Measurements from ENCODE around the gene ISOC2.

ISOC2 gene

GRCh38 chr19:55504252-55504603 is 42.8 kb upstream of the ISOC2 start:
- peak overlapping the region; percentile 35; the same call in 1 of the 2 replicates for H3K4me3 ChIP-seq (replicated peaks; ENCODE audit: insufficient read depth, low read length)
- H3K27ac ChIP-seq (replicated peaks) = no peak overlapping the region
- peaks cover 3% of the 10 kb centered on the region for H3K27me3 ChIP-seq (ENCODE audit: insufficient read depth, poor library complexity, severe bottlenecking)
- no peak for DNase-seq (ENCODE audit: low read depth in 1 of 2, low spot score in 1 of 2)
- TF ChIP-seq CTCF (IDR thresholded peaks at IDR 0.05; ENCODE audit: insufficient read depth, low read length) = no peak

GRCh38 chr19:55503502-55504251 is 42.2 kb upstream of the ISOC2 start:
- H3K27me3 ChIP-seq (ENCODE audit: insufficient read depth, poor library complexity, severe bottlenecking) = peaks cover 3% of the 10 kb centered on the region
- peak; percentile 74 to 88 for DNase-seq (ENCODE audit: low read depth in 1 of 2, low spot score in 1 of 2)
- H3K27ac ChIP-seq (replicated peaks) = peak overlapping the region; percentile 36; the same call in 1 of the 2 replicates
- peak; percentile 89 for TF ChIP-seq CTCF (IDR thresholded peaks at IDR 0.05; ENCODE audit: insufficient read depth, low read length)
- TF ChIP-seq POLR2AphosphoS5 (IDR thresholded peaks at IDR 0.05; ENCODE audit: low read depth) = no peak
- TF ChIP-seq GABPA (IDR thresholded peaks at IDR 0.05; ENCODE audit: low read depth) = no peak
- TF ChIP-seq SPI1 (IDR thresholded peaks at IDR 0.05; ENCODE audit: borderline replicate concordance, low read depth) = no peak
- no peak for TF ChIP-seq REST (IDR thresholded peaks at IDR 0.05; ENCODE audit: insufficient replicate concordance, low read depth)
- peak overlapping the region; percentile 35 for H3K4me3 ChIP-seq (replicated peaks; ENCODE audit: insufficient read depth, low read length)

GRCh38 chr19:55503157-55503501 is 41.7 kb upstream of the ISOC2 start:
- H3K27me3 ChIP-seq (ENCODE audit: insufficient read depth, poor library complexity, severe bottlenecking) = peaks cover 3% of the 10 kb centered on the region
- H3K27ac ChIP-seq (replicated peaks) = no peak overlapping the region
- no peak overlapping the region for H3K4me3 ChIP-seq (replicated peaks; ENCODE audit: insufficient read depth, low read length)
- no peak for DNase-seq (ENCODE audit: low read depth in 1 of 2, low spot score in 1 of 2)
- TF ChIP-seq CTCF (IDR thresholded peaks at IDR 0.05; ENCODE audit: insufficient read depth, low read length) (no peak), REST (IDR thresholded peaks at IDR 0.05; ENCODE audit: insufficient replicate concordance, low read depth) (no peak), POLR2AphosphoS5 (IDR thresholded peaks at IDR 0.05; ENCODE audit: low read depth) (no peak), GABPA (IDR thresholded peaks at IDR 0.05; ENCODE audit: low read depth) (no peak), SPI1 (IDR thresholded peaks at IDR 0.05; ENCODE audit: borderline replicate concordance, low read depth) (no peak)
